B cell (primary cell): Measurements from ENCODE around the gene ERBB4. TPM values are rescaled to one million over a fixed set of nuclear protein-coding genes. Genes with fewer than 3 reads are reported as not detected.

ENCODE experiments used
- ATAC-seq: fragments of 200-7000 bp; cut with Tn5 transposase; one replicate; pipeline ENCODE4 v1.10.0; 2021; ENCODE audit warnings: low read depth, mild to moderate bottlenecking, moderate number of reproducible peaks, moderate library complexity
- CTCF ChIA-PET: fragments of 350-600 bp; sonication (Branson Sonifier 250); formaldehyde crosslinking; loops from one replicate; lab custom pipeline; 2021; ENCODE audit warnings: antibody characterized with exemption, inconsistent platforms; lab: Charles Lee
- POLR2A ChIA-PET: fragments of 350-600 bp; sonication (Branson Sonifier 250); formaldehyde crosslinking; loops from one replicate; lab custom pipeline; 2021; ENCODE audit warnings: antibody characterized with exemption; lab: Charles Lee
- DNase-seq: peaks from one replicate; pipeline ENCODE4 v3.0.0; 2013
- H2AFZ ChIP-seq: 2 replicates; pipeline ENCODE4 v1.6.1; 2012; ENCODE audit warnings: mild to moderate bottlenecking, low read depth, low read length; ENCODE audit not compliant: insufficient read depth, poor library complexity, severe bottlenecking
- H3K27ac ChIP-seq, 2 donors: 1 replicate in 1 of 2; 2 replicates in 1 of 2; pipeline ENCODE4 v1.5.1; 2012 to 2013; ENCODE audit warnings: low read length in 2 of 2, mild to moderate bottlenecking in 2 of 2, moderate library complexity in 1 of 2
- H3K27me3 ChIP-seq, 4 experiments: fragments of 200-600 bp in 1 of 4; sonication (generic) in 1 of 4; replicated peaks in 1 of 4; 1 replicate in 2 of 4; 2 replicates in 2 of 4; pipeline versions ENCODE4 v1.6.1 to v1.7.0; 2013 to 2016; ENCODE audit warnings: low read length in 3 of 4, mild to moderate bottlenecking in 2 of 4, mixed read lengths in 1 of 4, moderate library complexity in 1 of 4; ENCODE audit not compliant: insufficient read depth in 4 of 4, control insufficient read depth in 3 of 4; ENCODE audit errors: control extremely low read depth in 1 of 4
- H3K36me3 ChIP-seq, 2 experiments: replicated peaks in 1 of 2; 1 replicate in 1 of 2; 2 replicates in 1 of 2; pipeline versions ENCODE4 v1.6.1 to v1.7.1; 2013; ENCODE audit warnings: low read length in 1 of 2; ENCODE audit not compliant: insufficient read depth in 2 of 2, control insufficient read depth in 1 of 2; ENCODE audit errors: control extremely low read depth in 1 of 2, extremely low read depth in 1 of 2
- H3K4me1 ChIP-seq, 2 donors: fragments of 200-600 bp in 1 of 2; sonication (generic) in 1 of 2; 1 replicate in 1 of 2; 2 replicates in 1 of 2; pipeline versions ENCODE4 v1.5.1 to v1.6.1; 2013 to 2017; ENCODE audit warnings: low read length in 2 of 2; ENCODE audit not compliant: control insufficient read depth in 2 of 2, insufficient read depth in 2 of 2
- H3K4me2 ChIP-seq: replicated peaks from 2 replicates; pipeline ENCODE3; 2012; ENCODE audit warnings: mild to moderate bottlenecking, low read depth, low read length; ENCODE audit not compliant: poor library complexity, severe bottlenecking
- H3K4me3 ChIP-seq, 5 experiments: fragments of 200-600 bp in 1 of 5; sonication (generic) in 1 of 5; 1 replicate in 3 of 5; 2 replicates in 2 of 5; pipeline versions ENCODE4 v1.5.1 to v1.7.0; 2011 to 2016; ENCODE audit warnings: low read length in 4 of 5, mild to moderate bottlenecking in 4 of 5, low read depth in 2 of 5, control low read depth in 1 of 5, moderate library complexity in 1 of 5; ENCODE audit not compliant: insufficient read depth in 1 of 5; ENCODE audit errors: control extremely low read depth in 1 of 5, extremely low read depth in 1 of 5
- H3K79me2 ChIP-seq: fragments of 200-600 bp; sonication (generic); one replicate; pipeline ENCODE4 v1.6.0; 2016; ENCODE audit warnings: low read length; ENCODE audit not compliant: control insufficient read depth, insufficient read depth
- H3K9ac ChIP-seq: fragments of 200-600 bp; sonication (generic); 2 replicates; pipeline ENCODE4 v1.6.1; 2017; ENCODE audit warnings: mild to moderate bottlenecking, low read length, moderate library complexity
- H3K9me3 ChIP-seq, 3 donors: one replicate each; pipeline versions ENCODE4 v1.6.1 to v1.7.1; 2013; ENCODE audit warnings: low read length in 2 of 3; ENCODE audit not compliant: control insufficient read depth in 2 of 3, insufficient read depth in 1 of 3; ENCODE audit errors: control extremely low read depth in 1 of 3
- H4K20me1 ChIP-seq: 2 replicates; pipeline ENCODE4 v1.6.0; 2012; ENCODE audit warnings: mild to moderate bottlenecking, low read length; ENCODE audit not compliant: insufficient read depth, control insufficient read depth, poor library complexity, severe bottlenecking
- H3K27ac Mint-ChIP-seq: one replicate; pipeline ENCODE4 v1.8.0; 2021; ENCODE audit warnings: mixed read lengths
- H3K27me3 Mint-ChIP-seq: one replicate; pipeline ENCODE4 v1.8.0; 2021; ENCODE audit warnings: mixed read lengths
- H3K4me1 Mint-ChIP-seq: one replicate; pipeline ENCODE4 v1.8.0; 2021; ENCODE audit warnings: mixed read lengths
- H3K4me3 Mint-ChIP-seq: one replicate; pipeline ENCODE4 v1.8.0; 2021; ENCODE audit warnings: mixed read lengths
- H3K9me3 Mint-ChIP-seq: one replicate; pipeline ENCODE4 v1.8.0; 2022; ENCODE audit warnings: mixed read lengths; ENCODE audit not compliant: insufficient read depth
- EZH2 ChIP-seq: IDR thresholded peaks from 2 replicates; pipeline ENCODE4 v1.6.1; 2012; ENCODE audit warnings: borderline replicate concordance, low read depth, mild to moderate bottlenecking, moderate library complexity, low read length; ENCODE audit not compliant: insufficient read depth, poor library complexity, severe bottlenecking
- WGBS: methylation state at CpG from one replicate; pipeline ENCODE4 v1.1.5; 2013; ENCODE audit warnings: missing lambda C conversion rate; ENCODE audit not compliant: insufficient coverage; 5-methylcytosine and 5-hydroxymethylcytosine counted together
- intact Hi-C: fragments of 100-400 bp; cut with micrococcal nuclease; formaldehyde crosslinking; loops from one replicate; pipeline ENCODE4 v1.10.0; 2022
- polyA plus RNA-seq: library from polyadenylated mRNA; depleted of rRNA; stranded (reverse); fragments of >200 nt; gene quantifications from 2 replicates; pipeline ENCODE4 v1.2.3, GENCODE V29; 2012
- total RNA-seq, 2 donors: library from RNA; stranded (reverse); fragments of 120-200 nt in 1 of 2; gene quantifications; 1 replicate in 1 of 2; 2 replicates in 1 of 2; pipeline versions ENCODE4 v1.2.3 to v1.2.4, GENCODE V29; 2013 to 2022
- TF ChIP-seq, protein P1 (sequence below): fragments of 200-600 bp; IDR thresholded peaks from one replicate; pipeline ENCODE4 v1.8.0; 2022; ENCODE audit warnings: antibody characterized with exemption, mild to moderate bottlenecking

The ERBB4 gene
- total and polyA plus RNA-seq, 2 donors (not counting 1 experiment from before 2014, with no cell fraction given): not detected

DNA sequence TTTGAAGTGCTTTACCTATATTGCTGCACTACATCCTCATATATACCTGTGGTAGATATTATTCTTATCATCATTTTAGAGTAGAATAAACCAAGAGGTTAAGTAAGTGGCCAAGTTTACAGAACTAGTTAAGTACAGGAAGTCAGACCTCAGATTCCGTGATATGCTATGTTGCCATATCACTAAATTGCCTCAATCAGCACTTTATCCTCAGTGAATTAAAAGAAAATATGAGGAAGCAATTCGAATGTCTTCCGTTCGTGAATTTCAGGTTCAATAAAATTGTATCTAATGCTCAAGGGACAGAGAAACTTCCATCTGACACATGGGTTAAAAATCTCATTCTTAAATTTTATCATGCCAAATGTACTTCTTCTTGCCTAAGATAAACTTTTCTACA lies 1133.6 kb downstream of the ERBB4 start:
- no peak for DNase-seq
- no peaks in the 10 kb centered on the region for H3K4me1 Mint-ChIP-seq
- no peak overlapping the region for H3K27ac Mint-ChIP-seq
- Histone ChIP-seq H3K36me3 (no peaks in the 10 kb centered on the region), H3K4me2 (no peak overlapping the region), H3K4me3 (no peak overlapping the region), H4K20me1 (no peaks in the 10 kb centered on the region), H3K79me2 (no peaks in the 10 kb centered on the region), H3K27me3 (no peaks in the 10 kb centered on the region), H3K27ac (no peak overlapping the region), H2AFZ (no peak overlapping the region), H3K9me3 (no peaks in the 10 kb centered on the region), H3K4me1 (no peaks in the 10 kb centered on the region), H3K9ac (no peak overlapping the region)
- intact Hi-C loops: no loop called here
- ATAC-seq: no peak
- CTCF ChIA-PET: no interaction called here
- 87% methylated on average over 3 of the region's 4 CpGs for WGBS
- no peaks in the 10 kb centered on the region for H3K27me3 Mint-ChIP-seq
- TF ChIP-seq, protein P1, sequence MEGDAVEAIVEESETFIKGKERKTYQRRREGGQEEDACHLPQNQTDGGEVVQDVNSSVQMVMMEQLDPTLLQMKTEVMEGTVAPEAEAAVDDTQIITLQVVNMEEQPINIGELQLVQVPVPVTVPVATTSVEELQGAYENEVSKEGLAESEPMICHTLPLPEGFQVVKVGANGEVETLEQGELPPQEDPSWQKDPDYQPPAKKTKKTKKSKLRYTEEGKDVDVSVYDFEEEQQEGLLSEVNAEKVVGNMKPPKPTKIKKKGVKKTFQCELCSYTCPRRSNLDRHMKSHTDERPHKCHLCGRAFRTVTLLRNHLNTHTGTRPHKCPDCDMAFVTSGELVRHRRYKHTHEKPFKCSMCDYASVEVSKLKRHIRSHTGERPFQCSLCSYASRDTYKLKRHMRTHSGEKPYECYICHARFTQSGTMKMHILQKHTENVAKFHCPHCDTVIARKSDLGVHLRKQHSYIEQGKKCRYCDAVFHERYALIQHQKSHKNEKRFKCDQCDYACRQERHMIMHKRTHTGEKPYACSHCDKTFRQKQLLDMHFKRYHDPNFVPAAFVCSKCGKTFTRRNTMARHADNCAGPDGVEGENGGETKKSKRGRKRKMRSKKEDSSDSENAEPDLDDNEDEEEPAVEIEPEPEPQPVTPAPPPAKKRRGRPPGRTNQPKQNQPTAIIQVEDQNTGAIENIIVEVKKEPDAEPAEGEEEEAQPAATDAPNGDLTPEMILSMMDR: no peak
- no peak for TF ChIP-seq EZH2
- no peak overlapping the region for H3K4me3 Mint-ChIP-seq
- H3K9me3 Mint-ChIP-seq: no peaks in the 10 kb centered on the region
- POLR2A ChIA-PET: no interaction called here

DNA sequence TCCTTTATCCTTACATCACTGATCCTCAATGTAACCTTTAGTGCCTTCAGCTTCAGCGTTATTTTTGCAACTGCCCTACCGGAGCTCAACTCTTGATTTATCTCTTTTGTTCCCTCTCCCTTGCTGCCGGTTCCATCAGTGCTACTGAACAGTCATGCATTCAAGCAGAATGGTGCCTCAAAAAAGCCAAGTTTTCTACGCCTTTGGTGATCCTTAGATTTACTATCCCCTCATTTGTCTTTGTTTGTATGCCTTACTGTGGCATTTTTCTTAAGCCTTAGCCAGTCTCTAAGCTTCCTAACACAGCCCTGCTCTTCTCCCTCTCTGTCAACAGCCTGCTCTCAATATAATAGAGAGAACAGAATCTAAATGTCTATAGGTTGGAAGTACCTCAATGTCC lies 1134.5 kb downstream of the ERBB4 start:
- ATAC-seq (no peak), DNase-seq (no peak)
- WGBS: 73% methylated on average over 4 of the region's 4 CpGs
- Histone ChIP-seq H3K4me3 (no peak overlapping the region), H3K36me3 (no peaks in the 10 kb centered on the region), H3K4me1 (no peaks in the 10 kb centered on the region), H3K9ac (no peak overlapping the region), H3K27me3 (no peaks in the 10 kb centered on the region), H2AFZ (no peak overlapping the region), H3K79me2 (no peaks in the 10 kb centered on the region), H3K27ac (no peak overlapping the region), H4K20me1 (no peaks in the 10 kb centered on the region), H3K4me2 (no peak overlapping the region), H3K9me3 (no peaks in the 10 kb centered on the region)
- intact Hi-C loops: no loop called here
- Mint-ChIP-seq H3K27me3 (no peaks in the 10 kb centered on the region), H3K27ac (no peak overlapping the region), H3K4me1 (no peaks in the 10 kb centered on the region), H3K4me3 (no peak overlapping the region), H3K9me3 (no peaks in the 10 kb centered on the region)
- POLR2A ChIA-PET: no interaction called here
- CTCF ChIA-PET: no interaction called here
- TF ChIP-seq, protein P1: no peak
- TF ChIP-seq EZH2: no peak
